Fibroblast of skin of back (primary cell): ENCODE results near the gene PEMT. TPM values are rescaled to one million over a fixed set of nuclear protein-coding genes. Genes with fewer than 3 reads are reported as not detected.
"Not testable (repeated sequence)": the region's sequence is repeated elsewhere in the genome, so short reads cannot be mapped to it uniquely, and the experiment has no call there.

Source experiments
- DNase-seq: peaks from one replicate; pipeline ENCODE4 v3.0.0-alpha.2; 2013
- polyA plus RNA-seq, 2 experiments: library from polyadenylated mRNA; unstranded; fragments of 120-200 nt; gene quantifications; one replicate each; pipeline ENCODE4 v1.2.1, GENCODE V29; 2013; ENCODE audit not compliant: insufficient read length in 2 of 2

Gene PEMT
- polyA plus RNA-seq (2013, experiment 1 of 2; ENCODE audit: insufficient read length): 31.8 TPM
- 21.8 TPM for polyA plus RNA-seq (2013, experiment 2 of 2; ENCODE audit: insufficient read length)

GRCh38 chr17:17591355-17592298 lies at the start of gene PEMT:
Gene PEMT (minus strand): TSS chr17:17591708. CDS start chr17:17591626, 82 bp downstream.
- DNase-seq: peak; percentile 99

GRCh38 chr17:17639661-17640270 lies 48.3 kb upstream of the PEMT start:
- DNase-seq: not testable (repeated sequence)

GRCh38 chr17:17638467-17638866 lies 47.0 kb upstream of the PEMT start:
- no peak for DNase-seq

GRCh38 chr17:17636272-17636885 lies 44.9 kb upstream of the PEMT start:
- no peak for DNase-seq

- DNase-seq: not testable (repeated sequence)
Measured at GRCh38 chr17:17635537-17636271, 44.2 kb upstream of the PEMT start.

GRCh38 chr17:17635126-17635525 lies 43.6 kb upstream of the PEMT start:
- no peak for DNase-seq

GRCh38 chr17:17633310-17633709 lies 41.8 kb upstream of the PEMT start:
- DNase-seq: no peak

GRCh38 chr17:17632690-17633089 lies 41.2 kb upstream of the PEMT start:
- DNase-seq: not testable (repeated sequence)

- no peak for DNase-seq
Measured at GRCh38 chr17:17628388-17629008, 37.0 kb upstream of the PEMT start.

- DNase-seq: no peak
Measured at GRCh38 chr17:17626840-17627239, 35.3 kb upstream of the PEMT start.

- no peak for DNase-seq
Measured at GRCh38 chr17:17626151-17626805, 34.8 kb upstream of the PEMT start.

GRCh38 chr17:17624741-17625140 lies 33.2 kb upstream of the PEMT start:
- no peak for DNase-seq

GRCh38 chr17:17623904-17624303 lies 32.4 kb upstream of the PEMT start:
- DNase-seq: no peak

GRCh38 chr17:17621254-17621653 lies 29.7 kb upstream of the PEMT start:
- DNase-seq: no peak

- peak; percentile 65 for DNase-seq
Measured at GRCh38 chr17:17613708-17614114, 22.2 kb upstream of the PEMT start.

GRCh38 chr17:17612085-17613022 lies 20.8 kb upstream of the PEMT start:
- no peak for DNase-seq

GRCh38 chr17:17609121-17609520 lies 17.6 kb upstream of the PEMT start:
- DNase-seq: peak; percentile 17

- no peak for DNase-seq
Measured at GRCh38 chr17:17606416-17607000, 15.0 kb upstream of the PEMT start.

GRCh38 chr17:17605729-17606088 lies 14.2 kb upstream of the PEMT start:
- DNase-seq: peak; percentile 75
